GM21723 (cell line): Measurements from ENCODE around the gene SZRD1.

Source experiments
- ATAC-seq: cut with Tn5 transposase; IDR thresholded peaks from one replicate; pipeline ENCODE4 v1.9.1; 2021; ENCODE audit warnings: mild to moderate bottlenecking, moderate library complexity; ENCODE audit not compliant: unreplicated experiment

SZRD1 gene

DNA sequence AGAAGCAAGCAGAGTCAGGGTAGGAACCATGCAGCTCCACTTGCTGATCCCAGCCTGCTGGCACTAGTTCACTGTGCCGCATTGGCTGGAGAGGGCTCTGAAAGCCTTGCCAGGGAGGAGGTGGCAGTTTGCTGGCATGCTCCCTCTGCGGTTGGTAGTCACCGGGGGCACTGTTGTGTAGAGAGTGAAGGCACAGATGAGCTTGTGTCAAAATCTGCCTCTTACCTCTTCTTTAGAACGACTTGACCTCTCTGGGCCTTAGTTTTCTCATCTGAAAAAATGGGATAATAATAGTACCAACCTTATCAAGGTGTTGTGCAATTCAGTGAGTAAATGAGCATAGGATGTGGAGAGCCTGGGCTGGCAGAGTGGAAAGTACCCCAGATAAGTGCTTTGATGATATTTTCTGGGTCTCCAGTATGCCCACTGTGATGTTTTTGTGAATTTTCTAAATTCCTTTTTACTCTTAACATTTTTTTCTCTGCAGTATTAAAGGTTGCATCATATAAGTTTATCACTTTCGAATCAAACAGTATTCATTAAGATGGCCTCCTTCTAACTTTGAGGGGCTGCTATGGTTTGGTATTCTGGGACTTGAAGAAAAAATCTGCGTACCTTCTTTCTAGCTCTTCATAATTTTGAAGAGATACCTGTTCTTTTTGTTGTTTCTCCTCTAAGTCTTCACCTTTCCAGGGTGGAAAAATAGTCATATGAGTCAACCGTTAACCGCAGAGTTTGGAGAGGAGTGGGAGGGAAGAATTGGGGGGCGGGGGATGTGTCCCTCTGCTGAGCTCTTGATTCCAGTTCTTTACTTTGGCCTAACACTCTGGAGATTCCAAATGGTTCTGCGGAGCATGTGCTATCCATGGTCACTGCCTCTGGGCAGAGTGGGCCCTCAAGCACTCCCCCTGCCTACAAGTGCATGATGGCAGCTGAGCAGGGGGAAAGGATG lies 26.8 kb downstream of the SZRD1 start:
- ATAC-seq: no peak

DNA sequence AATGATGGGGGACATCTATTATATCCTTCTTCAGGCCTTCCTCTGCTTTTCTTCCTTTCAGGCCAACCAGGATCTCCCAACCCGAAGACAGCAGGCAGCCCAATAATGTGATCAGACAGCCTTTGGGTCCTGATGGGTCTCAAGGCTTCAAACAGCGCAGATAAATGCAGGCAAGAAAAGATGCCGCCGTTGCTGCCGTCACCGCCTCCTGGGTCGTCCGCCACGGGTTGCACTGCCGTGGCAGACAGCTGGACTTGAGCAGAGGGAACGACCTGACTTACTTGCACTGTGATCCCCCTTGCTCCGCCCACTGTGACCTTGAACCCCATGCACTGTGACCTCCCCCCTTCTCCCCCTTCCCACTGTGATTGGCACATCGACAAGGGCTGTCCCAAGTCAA lies 27.9 kb downstream of the SZRD1 start:
- no peak for ATAC-seq

DNA sequence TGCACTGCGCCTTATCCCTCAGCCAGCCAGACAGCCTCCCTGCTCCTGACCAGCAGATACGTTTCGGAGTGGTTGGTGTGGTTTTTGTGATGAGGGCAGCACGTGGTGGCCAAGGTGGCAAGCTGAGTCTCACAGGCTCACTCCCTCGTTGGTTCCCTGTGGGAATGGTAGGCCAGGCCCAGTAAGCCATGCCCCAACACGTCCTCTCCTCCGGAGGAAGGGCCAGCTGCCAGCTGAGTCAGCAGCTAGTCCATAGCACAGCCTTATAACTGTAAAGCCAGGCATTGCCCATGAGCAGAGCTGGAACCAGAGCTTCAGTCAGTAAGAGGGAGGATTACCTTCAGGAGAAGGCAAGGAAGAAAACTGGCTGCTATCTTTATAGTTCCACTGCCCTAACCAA lies 29.5 kb downstream of the SZRD1 start:
- ATAC-seq: no peak

DNA sequence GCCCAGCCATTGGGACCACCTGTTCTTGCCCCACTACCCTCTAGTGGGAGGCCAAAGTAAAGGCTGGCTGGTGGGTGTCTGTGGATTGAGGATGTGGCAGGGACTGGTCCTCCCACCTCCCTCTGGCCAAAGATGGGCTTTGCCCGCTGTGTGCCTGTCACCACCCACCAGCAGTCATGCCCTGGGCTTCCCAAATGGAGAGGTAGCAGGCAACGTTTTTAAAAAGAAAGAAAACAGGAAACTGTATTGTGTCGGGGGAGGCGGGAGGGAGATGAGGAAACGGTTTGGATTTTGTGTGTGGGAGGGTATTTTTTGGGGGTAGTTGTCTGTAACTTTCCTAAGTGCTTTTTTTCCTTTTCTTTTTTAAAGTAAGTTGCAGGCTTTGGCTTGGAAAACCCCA lies 30.1 kb downstream of the SZRD1 start:
- ATAC-seq: no peak

DNA sequence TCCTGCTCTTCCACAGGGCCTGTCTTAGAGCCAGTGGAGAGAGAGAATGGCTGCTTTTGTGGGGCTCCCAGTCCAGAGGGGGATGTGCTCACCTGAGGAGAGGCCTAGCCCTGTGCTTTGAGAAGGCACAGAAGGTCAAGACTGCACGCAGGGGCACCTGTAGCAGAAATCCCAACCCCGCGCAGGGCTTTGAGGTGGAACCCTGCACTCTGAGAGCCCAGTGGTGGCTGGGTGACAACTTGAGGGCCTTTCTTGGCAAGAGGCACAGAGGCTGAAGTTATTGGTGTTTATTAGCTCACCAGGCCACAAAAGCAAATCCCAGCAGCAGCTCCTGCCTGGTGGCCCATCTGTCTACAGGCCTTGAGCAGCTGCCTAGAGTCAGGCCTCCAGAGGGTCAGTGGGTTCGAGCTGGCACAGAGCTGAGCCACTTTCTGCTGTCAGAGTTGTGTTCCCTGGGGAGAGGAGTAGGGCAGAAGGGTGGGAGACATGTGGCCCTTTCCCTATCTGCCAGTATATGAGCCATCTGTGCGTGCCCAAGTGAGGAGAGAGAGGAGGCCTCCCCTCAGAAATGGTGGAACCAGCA lies 31.4 kb downstream of the SZRD1 start:
- ATAC-seq: no peak

DNA sequence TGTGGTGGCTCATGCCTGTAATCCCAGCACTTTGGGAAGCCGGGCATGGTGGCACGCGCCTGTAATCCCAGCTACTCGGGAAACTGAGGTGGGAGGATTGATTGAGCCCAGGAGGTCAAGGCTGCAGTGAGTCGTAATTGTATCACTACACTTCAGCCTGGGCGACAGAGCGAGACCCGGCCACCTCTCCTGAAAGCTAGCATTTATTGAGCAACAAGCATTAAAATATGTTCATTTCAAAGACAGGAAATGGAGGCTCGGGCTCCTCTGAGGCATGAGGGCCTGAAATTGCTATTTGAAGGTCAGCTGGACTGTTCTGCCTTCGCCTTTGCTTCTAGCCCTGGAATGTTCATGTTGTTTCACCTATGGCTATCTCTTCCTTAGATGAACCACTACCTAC lies 35.7 kb downstream of the SZRD1 start:
- no peak for ATAC-seq

DNA sequence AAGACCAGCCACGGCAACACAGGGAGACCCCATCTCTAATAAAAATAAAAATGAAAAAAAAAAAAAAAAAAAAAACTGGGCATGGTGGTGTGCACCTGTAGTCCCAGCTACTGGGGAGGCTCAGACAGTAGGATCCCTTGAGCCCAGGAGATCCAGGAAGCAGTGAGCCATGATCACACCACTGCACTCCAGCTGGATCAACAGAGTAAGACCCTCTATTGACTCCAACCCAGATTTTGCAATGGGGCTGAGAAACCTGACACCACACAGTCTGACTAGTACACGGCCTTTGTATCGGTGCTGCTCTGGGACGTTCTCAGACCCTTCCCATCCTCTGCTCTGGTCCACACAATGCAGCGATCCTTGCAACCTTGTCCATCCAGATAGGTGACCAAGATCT lies 38.4 kb downstream of the SZRD1 start:
- ATAC-seq: no peak

DNA sequence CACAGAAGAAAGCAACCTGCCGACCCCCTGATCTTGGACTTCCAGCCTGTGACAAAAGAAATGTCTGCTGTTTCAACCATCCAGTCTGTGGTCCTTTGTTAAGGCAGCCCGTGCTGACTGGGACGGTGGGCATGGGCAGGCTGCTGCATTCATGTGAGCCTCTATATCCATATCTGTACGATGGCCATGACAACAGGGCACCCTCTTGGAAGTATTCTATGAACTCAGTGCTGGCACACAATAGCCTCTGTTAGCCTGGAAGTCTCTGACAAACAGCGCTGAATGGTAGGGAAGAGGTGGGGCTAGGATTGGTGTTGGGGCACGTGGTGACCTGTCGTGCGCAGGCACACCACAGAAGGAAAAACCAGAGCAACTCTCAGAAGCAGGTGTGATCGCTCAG lies 39.8 kb downstream of the SZRD1 start:
- no peak for ATAC-seq

DNA sequence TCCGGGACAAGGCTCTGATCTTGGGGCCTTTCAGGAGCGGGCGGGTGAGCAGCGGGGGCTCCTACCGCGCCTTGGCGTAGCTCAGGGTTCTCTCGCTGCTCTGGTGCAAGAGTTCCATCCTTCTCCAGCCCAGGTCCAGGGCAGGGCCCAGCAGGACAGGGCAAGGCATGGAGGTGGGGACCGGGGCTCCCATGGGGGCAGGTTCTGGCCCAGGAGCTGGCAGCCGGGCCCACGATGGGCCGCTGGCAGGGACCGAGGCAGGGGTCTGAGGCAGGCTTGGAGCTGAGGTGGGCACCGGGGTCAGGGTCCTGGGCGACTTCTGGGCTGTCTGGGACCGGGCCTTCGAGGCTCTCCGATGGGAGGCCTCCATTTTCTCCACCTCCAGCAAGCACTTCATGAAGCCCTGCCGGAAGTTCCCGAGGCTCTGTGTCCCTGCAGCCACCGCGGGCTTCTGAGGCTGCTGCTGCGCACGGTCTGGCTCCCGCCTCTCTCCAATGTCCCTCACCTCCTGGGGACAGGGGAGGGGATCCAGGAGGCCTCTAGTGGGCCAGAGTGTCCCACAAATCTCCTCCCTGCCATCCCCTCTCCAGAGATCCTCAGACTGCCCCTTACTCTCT lies 42.6 kb downstream of the SZRD1 start:
- no peak for ATAC-seq

DNA sequence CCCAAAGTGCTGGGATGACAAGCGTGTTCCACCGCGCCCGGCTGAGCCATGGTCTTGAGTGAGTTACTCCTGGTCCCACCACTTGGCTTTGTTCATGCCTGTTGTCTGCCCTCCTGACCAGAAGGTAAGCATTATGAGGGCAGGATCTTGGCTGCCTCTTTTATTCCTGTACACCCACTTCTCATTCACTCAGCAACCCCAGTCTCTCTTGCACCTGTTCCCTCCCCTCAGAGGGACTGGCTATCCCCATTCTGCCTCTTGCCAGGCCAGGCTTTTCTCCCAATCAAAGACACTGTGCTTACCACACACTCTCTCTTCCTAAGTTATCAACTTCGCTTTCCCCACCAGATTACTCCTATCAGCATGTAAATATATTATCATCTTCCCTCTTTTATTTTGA lies 43.8 kb downstream of the SZRD1 start:
- ATAC-seq: no peak

DNA sequence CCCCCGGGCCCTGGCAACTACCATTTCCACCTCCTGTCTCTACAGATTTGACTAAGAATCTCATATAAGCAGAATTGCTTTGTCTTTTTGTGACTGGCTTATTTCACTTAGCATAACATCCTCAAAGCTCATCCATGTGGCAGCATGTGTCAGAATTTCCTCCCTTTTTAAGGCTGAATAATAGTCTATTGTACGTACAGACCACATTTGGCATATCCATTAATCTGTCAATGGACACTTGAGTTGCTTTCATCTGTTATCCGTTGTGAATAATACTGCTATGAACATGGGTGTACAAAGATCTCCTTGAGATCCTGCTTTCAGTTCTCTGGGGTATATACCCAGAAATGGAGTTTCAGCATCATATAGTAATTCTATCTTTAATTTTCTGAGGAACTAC lies 46.1 kb downstream of the SZRD1 start:
- ATAC-seq: no peak

DNA sequence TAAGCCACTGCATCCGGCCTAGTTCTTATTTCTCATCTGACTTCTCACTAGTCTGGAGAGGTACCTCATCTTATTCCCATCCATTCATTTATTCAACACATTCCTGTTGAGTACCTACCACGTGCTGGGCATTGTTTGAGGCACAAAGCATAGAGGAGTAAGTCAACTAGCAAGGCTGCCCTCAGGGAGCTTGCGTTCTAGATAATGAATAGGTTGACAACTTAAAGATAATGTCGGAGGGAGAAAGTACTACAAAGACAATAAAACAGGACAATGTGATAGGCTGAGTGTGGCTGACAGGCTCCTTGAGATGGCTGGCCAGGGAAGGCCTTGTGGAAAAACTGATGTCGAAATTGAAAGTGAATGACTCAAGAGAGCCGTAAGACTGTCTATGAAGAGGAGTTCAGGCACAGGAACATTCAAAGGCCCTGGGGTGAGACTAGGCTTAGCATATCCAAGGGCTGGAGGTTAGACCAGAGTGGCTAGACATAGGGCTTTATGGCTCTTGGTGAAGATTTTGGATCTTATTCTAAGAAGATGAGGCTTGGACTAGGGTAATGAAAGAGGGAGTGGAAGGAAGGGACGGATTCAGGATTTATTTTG lies 51.9 kb downstream of the SZRD1 start:
- no peak for ATAC-seq

DNA sequence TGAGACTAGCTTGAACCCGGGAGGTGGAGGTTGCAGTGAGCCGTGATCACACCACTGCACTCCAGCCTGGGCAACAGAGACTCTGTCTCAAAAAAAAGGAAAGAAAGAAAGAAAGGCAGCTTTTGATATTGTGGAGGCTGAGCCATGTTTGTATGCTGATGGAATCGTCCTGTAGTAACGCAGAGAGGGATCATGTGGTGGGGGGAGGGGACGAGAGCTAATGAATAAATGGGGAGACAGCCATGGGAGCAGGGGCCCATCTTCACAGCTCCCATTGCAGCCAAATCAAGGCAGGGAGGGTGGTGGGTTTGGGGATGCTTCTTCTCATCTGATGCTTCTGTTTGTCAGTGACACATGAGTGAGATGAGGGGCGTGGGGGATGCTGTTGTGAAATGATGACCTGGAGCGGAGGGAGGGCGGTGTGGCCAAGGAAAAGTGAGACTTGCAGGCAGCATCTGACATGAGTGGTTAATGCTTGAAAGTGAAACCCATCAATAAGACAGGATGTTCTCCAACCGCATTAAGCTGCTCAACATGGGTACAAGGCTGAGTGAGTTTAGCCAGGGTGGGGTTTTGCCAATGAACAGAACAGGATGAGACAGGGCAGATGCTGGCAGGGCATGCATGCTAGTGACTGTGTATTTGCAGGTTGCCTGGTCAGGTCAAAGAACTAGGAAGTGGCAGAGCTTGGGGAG lies 53.5 kb downstream of the SZRD1 start:
- no peak for ATAC-seq

DNA sequence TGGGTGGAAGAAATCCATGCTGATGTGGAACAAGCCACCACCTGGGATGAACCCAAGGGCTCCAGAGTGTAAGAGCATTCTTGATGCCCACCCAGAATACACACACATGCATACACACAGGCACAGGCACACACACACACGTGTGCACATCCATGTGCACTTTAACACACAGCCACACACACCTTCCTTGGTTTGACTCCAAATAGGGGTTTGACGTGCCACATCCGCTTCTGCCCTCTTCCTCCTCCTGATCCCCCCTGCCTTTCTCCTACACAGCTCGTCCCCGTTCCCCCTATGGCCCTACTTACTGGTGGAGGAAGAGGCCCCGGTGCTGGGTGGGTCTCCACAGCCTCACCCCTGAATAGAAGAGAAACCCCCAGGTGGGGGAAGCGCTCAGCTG lies 54.2 kb downstream of the SZRD1 start:
- no peak for ATAC-seq

DNA sequence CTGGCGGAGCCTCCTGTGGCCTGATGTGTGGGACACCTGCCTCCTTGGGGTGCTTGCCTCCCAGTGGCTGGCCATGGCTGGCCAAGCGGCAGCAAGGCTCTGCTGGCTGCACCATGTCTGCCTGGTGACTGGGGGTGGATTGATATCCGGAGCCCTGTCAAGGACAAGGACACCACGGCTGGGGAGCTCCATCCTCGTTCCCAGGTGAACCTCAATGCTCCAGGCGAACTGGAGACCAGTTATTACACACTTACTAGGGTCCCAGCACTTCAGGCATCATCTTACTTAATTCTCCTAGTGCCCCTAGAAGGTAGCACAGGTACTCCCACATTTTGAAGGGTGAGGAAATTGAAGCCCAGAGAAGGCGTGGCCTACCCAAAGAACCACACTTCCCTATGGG lies 55.0 kb downstream of the SZRD1 start:
- no peak for ATAC-seq

DNA sequence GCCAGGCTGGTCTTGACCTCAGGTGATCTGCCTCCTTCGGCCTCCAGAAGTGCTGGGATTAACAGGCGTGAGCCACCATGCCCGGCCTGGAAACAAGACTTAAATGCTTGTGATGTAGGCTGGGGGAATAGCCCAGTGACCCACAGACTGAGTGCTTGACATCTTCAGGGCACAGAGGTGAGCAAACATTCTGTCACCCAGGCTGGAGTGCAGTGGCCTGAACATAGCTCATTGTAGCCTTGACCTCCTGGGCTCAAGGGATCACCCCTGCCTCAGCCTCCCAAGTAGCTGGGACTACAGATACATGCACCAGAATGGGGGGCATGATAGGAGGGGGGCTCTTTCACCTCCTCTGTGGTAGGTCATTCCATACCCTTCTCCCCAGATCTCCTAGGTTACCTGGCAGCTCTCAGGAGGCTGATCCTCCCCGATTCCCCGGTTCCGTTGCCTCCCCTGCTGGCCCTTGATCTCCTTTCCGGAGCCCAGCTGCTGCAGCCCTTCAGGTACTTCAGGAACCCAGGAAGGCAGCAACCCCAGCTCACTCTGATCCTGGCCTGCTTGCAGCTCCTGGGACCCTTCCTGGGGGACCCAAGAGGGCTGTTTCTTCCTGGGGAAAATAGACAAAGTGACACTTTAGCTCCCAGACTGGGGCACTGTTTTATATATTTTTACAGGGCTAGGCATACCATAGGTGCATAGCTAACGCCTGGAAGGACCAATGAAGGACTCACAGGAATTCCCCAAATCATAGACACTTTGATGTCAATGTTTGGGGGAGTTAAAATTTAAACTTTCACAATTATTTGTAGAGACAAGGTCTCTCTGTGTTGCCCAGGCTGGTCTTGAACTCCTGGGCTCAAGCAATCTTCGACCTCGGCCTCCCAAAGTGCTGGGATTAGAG lies 58.3 kb downstream of the SZRD1 start:
- ATAC-seq: no peak

DNA sequence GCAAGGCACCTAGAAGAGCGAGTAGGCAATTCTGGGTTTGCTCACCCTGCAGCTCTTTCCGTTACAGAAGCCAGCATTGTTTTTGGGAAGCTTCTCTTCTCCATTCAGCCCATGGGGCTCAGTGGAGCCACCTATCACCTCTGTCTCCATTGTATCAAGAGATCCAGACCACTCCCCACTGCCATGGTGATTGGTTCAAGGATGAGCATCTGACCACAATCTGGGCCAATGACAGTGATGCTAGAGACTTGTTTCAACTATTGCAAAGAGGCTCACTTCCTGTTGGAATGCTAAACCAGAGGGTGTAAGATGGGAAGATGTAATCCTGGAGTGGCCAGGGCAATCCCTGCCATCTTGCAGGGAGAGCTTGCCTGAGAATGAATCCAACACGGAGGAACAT lies 63.6 kb downstream of the SZRD1 start:
- no peak for ATAC-seq

DNA sequence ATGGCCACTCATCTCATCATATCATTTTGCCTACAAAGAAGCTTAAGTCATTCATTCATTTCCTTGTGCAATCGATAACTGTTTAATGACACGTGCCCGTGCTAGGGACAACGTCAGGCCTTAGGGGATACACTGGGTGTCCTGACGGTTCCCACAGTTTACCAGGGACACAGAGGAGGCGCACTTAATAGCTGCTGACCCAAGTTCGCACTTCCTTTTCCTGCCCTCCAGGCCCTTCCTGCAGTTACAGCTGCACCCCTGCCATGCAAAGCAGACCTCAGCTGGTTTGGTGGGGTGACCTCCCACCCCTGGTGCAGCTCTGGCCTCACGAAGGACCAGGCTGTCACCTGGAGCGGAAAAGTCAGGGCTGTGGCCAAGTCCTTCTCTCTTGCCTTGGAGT lies 66.0 kb downstream of the SZRD1 start:
- no peak for ATAC-seq

DNA sequence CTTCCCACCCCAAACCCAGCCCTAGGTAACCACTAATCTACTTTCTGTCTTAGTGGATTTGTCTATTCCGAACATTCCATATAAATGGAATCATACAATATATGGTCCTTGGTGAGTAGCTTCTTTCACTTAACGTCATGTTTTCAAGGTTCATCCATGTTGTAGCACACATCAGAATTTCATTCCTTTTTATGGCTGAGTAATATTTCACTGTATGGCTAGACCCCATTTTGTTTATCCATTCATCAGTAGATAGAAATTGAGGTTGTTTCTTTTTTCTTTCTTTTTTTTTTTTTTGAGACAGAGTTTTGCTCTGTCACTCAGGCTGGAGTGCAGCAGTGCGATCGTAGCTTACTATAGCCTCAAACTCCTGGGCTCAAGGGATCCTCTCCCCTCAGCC lies 67.0 kb downstream of the SZRD1 start:
- ATAC-seq: no peak

DNA sequence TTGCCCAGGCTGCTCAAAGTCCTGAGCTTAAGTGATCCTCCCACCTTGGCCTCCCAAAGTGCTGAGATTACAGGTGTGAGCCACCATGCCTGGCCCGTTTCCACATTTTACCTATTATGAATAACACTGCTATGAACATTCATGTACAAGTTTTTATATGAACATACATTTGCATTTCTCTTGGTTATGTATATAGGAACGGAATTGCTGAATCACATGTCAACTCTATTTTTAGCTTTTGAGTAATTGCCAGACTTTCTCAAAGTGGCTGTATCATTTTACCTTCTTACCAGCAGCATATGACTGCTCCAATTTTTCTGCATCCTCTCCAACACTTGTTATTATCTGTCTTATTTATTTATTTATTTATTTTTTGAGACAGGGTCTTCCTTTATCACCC lies 67.5 kb downstream of the SZRD1 start:
- ATAC-seq: no peak
